ENCODE results near the gene TOR4A. TPM values are rescaled to one million over a fixed set of nuclear protein-coding genes. Genes with fewer than 3 reads are reported as not detected.
A peak's percentile ranks its signal among the peaks of the same experiment; 100 is the strongest.

Gene TOR4A
- total and polyA plus RNA-seq, 2 experiments from 2014 or later: 4.1 to 29.6 TPM

- no peaks in the 10 kb centered on the region for H3K9me2 ChIP-seq (ENCODE audit: insufficient read depth)
- peaks cover 28% of the 10 kb centered on the region for H3K27me3 ChIP-seq (replicated peaks; ENCODE audit: insufficient read depth)
- H3K36me3 ChIP-seq (ENCODE audit: low read depth): no peaks in the 10 kb centered on the region
- no peaks in the 10 kb centered on the region for H3K9me3 ChIP-seq (ENCODE audit: low read depth)
- H3K79me2 ChIP-seq (ENCODE audit: insufficient read depth): no peaks in the 10 kb centered on the region
- no peaks in the 10 kb centered on the region for H3K4me1 ChIP-seq (ENCODE audit: insufficient read depth)
- H3F3A ChIP-seq (ENCODE audit: insufficient read depth): no peaks in the 10 kb centered on the region
- 7 to 13% methylated on average over 35 of the region's 35 CpGs for WGBS, 2 experiments (ENCODE audit: low coverage in 1 of 2, low lambda C conversion rate in 2 of 2, missing lambda C conversion rate in 2 of 2)
- TF ChIP-seq EZH2 (IDR thresholded peaks at IDR 0.05; ENCODE audit: insufficient read depth, poor library complexity, severe bottlenecking): no peak
- no peak for TF ChIP-seq EZH2phosphoT487 (IDR thresholded peaks at IDR 0.05; ENCODE audit: insufficient read depth, low read depth)
- no peak overlapping the region for H3K4me2 ChIP-seq (ENCODE audit: unreplicated experiment)
- DNase-seq: peak; percentile 49
- no peak overlapping the region for H3K27ac ChIP-seq
- H3K9ac ChIP-seq: no peak overlapping the region
- in situ Hi-C loops (cut with MboI): loop anchor here (10.0 kb wide), 1 partner anchor 110 kb away; no protein-coding TSS in a partner anchor
- H3K4me3 ChIP-seq: peak overlapping the region; percentile 48; the same call in 1 of the 2 replicates
- H2AFZ ChIP-seq: 0 out of 2 replicates have a peak overlapping the region, but pooled peaks have one; percentile 44
- H4K20me1 ChIP-seq (ENCODE audit: insufficient read depth): no peaks in the 10 kb centered on the region
Observed at GRCh38 chr9:137294681-137295237, 17.2 kb downstream of the TOR4A start.

- no peaks in the 10 kb centered on the region for H3K79me2 ChIP-seq (ENCODE audit: insufficient read depth)
- WGBS, 2 experiments (ENCODE audit: low coverage in 1 of 2, low lambda C conversion rate in 2 of 2, missing lambda C conversion rate in 2 of 2): 0 to 1% methylated on average over 11 to 20 of the region's 76 CpGs
- H3K36me3 ChIP-seq (ENCODE audit: low read depth): no peaks in the 10 kb centered on the region
- no peak overlapping the region for H3K9ac ChIP-seq
- no peak overlapping the region for H3K4me2 ChIP-seq (ENCODE audit: unreplicated experiment)
- H3K27ac ChIP-seq: no peak overlapping the region
- no peaks in the 10 kb centered on the region for H3K4me1 ChIP-seq (ENCODE audit: insufficient read depth)
- no peaks in the 10 kb centered on the region for H3K9me3 ChIP-seq (ENCODE audit: low read depth)
- in situ Hi-C loops (cut with MboI): loop anchor here (10.0 kb wide), 1 partner anchor 109 kb away; no protein-coding TSS in a partner anchor
- no peaks in the 10 kb centered on the region for H4K20me1 ChIP-seq (ENCODE audit: insufficient read depth)
- H3F3A ChIP-seq (ENCODE audit: insufficient read depth): no peaks in the 10 kb centered on the region
- no peaks in the 10 kb centered on the region for H3K9me2 ChIP-seq (ENCODE audit: insufficient read depth)
- peak overlapping the region; percentile 48; the same call in 1 of the 2 replicates for H3K4me3 ChIP-seq
- peaks cover 33% of the 10 kb centered on the region for H3K27me3 ChIP-seq (replicated peaks; ENCODE audit: insufficient read depth)
- H2AFZ ChIP-seq: 0 out of 2 replicates have a peak overlapping the region, but pooled peaks have one; percentile 44
- DNase-seq: peak; percentile 65
- TF ChIP-seq EZH2 (IDR thresholded peaks at IDR 0.05; ENCODE audit: insufficient read depth, poor library complexity, severe bottlenecking): no peak
- TF ChIP-seq EZH2phosphoT487 (IDR thresholded peaks at IDR 0.05; ENCODE audit: insufficient read depth, low read depth): no peak
Observed at GRCh38 chr9:137295238-137295811, 17.8 kb downstream of the TOR4A start.

GRCh38 chr9:137295849-137296669, 18.5 kb downstream of the TOR4A start:
- no peak overlapping the region for H3K4me2 ChIP-seq (ENCODE audit: unreplicated experiment)
- peaks cover 41% of the 10 kb centered on the region for H3K27me3 ChIP-seq (replicated peaks; ENCODE audit: insufficient read depth)
- H3F3A ChIP-seq (ENCODE audit: insufficient read depth): no peaks in the 10 kb centered on the region
- in situ Hi-C loops (cut with MboI): loop anchor here (10.0 kb wide), 1 partner anchor 109 kb away; no protein-coding TSS in a partner anchor
- no peaks in the 10 kb centered on the region for H3K9me2 ChIP-seq (ENCODE audit: insufficient read depth)
- no peak overlapping the region for H2AFZ ChIP-seq
- no peak for DNase-seq
- 12 to 15% methylated on average over 29 to 48 of the region's 78 CpGs for WGBS, 2 experiments (ENCODE audit: low coverage in 1 of 2, low lambda C conversion rate in 2 of 2, missing lambda C conversion rate in 2 of 2)
- no peaks in the 10 kb centered on the region for H3K9me3 ChIP-seq (ENCODE audit: low read depth)
- H3K9ac ChIP-seq: no peak overlapping the region
- no peak overlapping the region for H3K27ac ChIP-seq
- no peaks in the 10 kb centered on the region for H3K79me2 ChIP-seq (ENCODE audit: insufficient read depth)
- no peaks in the 10 kb centered on the region for H3K4me1 ChIP-seq (ENCODE audit: insufficient read depth)
- H3K36me3 ChIP-seq (ENCODE audit: low read depth): no peaks in the 10 kb centered on the region
- no peaks in the 10 kb centered on the region for H4K20me1 ChIP-seq (ENCODE audit: insufficient read depth)
- H3K4me3 ChIP-seq: 0 out of 2 replicates have a peak overlapping the region, but pooled peaks have one; percentile 48
- TF ChIP-seq EZH2phosphoT487 (IDR thresholded peaks at IDR 0.05; ENCODE audit: insufficient read depth, low read depth) (no peak), EZH2 (IDR thresholded peaks at IDR 0.05; ENCODE audit: insufficient read depth, poor library complexity, severe bottlenecking) (peak; percentile 80)
